ENCODE measurements around the gene CELF2. TPM values are rescaled to one million over a fixed set of nuclear protein-coding genes. Genes with fewer than 3 reads are reported as not detected.

CELF2 gene
- total and polyA plus RNA-seq, 9 of the 15 experiments (the other 6 are each of a cell fraction or from before 2014, with no cell fraction given), result 4.0 to 20.3 (median 11.1) TPM

GRCh38 chr10:11219431-11219830 is 201.8 kb downstream of the CELF2 start (continued):
- TF ChIP-seq PYGO2 (tag; IDR thresholded peaks at IDR 0.05), result no peak

- CTCF ChIA-PET (ENCODE audit: low intra/inter-chr PET ratio), result no interaction called here
- H3K9me1 ChIP-seq (ENCODE audit: control insufficient read depth, insufficient read depth, low read length), result no peaks in the 10 kb centered on the region
- BruUV-seq (replicated peaks), result no TSS peak
- H3K79me2 ChIP-seq (ENCODE audit: control insufficient read depth, insufficient read depth, low read length), result no peaks in the 10 kb centered on the region
- H3K36me3 ChIP-seq (ENCODE audit: control insufficient read depth, insufficient read depth, low read length), result no peaks in the 10 kb centered on the region
- H3K4me2 ChIP-seq (ENCODE audit: insufficient read depth, low read length), result no peak overlapping the region
- no peak overlapping the region for H3K4me3 ChIP-seq
- no peak overlapping the region for H3K9ac ChIP-seq (ENCODE audit: insufficient read depth in 1 of 2, low read depth in 2 of 2, low read length in 2 of 2)
- intact Hi-C loops (cut with micrococcal nuclease), result no loop called here
- H4K20me1 ChIP-seq (replicated peaks; ENCODE audit: control insufficient read depth, insufficient read depth, low read length), result no peaks in the 10 kb centered on the region
- H2AFZ ChIP-seq (ENCODE audit: low read depth, low read length), result no peak overlapping the region
- in situ Hi-C loops (cut with MboI), result no loop called here
- H3K9me3 ChIP-seq (replicated peaks; ENCODE audit: control insufficient read depth, insufficient read depth, low read depth, low read length), result no peaks in the 10 kb centered on the region
- no peaks in the 10 kb centered on the region; a peak in 1 of 5 replicates for H3K27me3 ChIP-seq (ENCODE audit: control insufficient read depth in 2 of 2, insufficient read depth in 2 of 2, low read length in 2 of 2)
- H3K4me1 ChIP-seq (replicated peaks in 1 of 2; ENCODE audit: control insufficient read depth in 2 of 2, insufficient read depth in 2 of 2, low read length in 2 of 2), result peaks cover 3 to 5% of the 10 kb centered on the region in 2 experiments; a peak in 2 of 5 replicates
- no peak for FAIRE-seq
- POLR2A ChIA-PET, result no interaction called here
- DNase-seq (ENCODE audit: extremely low read depth in 1 of 4, low spot score in 3 of 4), result no peak
- H3K27ac ChIP-seq (ENCODE audit: extremely low read depth, low read depth, low read length), result no peak overlapping the region
- WGBS (ENCODE audit: insufficient coverage, low coverage, missing lambda C conversion rate), result 55% methylated on average over 9 of the region's 9 CpGs
- ATAC-seq, result no peak
- TF ChIP-seq, protein P1, sequence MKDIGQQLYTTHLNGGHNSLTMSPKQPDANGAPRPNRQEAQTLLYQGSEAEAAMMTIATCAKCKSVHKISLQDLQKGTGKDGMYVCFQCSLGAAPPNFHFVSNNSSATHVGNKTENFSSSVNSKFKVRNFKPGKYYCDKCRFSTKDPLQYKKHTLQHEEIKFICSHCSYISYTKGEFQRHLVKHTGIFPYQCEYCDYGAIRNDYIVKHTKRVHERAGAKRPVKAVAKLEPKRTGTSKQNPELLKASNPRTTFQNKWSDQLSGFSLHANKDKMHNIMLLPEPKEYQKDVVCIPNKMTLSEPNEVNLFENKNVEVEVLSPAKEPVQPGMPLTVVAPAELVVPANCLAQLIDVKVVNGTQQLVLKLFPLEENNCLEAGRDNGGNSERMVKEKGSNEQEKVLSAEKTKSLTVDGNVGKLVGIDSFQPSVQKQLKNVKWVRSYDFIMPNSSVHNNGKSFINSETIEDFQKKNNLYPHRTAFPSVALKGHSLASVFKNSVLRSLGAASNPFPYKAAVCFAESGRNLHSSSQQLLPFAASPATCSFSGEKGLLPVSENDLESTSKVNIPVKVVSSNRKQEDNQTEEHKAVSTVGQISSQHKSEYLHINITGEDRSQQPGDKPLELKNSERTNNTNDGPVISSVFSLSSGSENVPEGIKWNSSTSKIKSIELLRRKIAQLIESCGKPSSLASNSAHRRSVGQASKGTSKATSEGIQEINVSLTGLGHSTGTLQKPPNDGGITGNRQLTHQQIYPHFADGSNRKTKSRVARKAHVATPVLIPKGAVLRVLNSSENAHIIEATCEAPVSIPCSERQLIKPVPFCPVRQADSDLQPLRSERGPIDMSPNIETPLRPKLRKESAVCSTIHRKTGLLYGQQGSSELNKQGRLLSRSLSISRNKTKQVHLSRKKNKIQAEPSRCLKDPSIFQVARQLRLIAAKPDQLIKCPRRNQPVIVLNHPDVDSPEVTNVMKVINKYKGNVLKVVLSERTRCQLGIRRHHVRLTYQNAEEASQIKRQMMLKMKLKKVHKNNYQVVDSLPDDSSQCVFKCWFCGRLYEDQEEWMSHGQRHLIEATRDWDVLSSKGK (CRISPR knock-in tag; IDR thresholded peaks at IDR 0.05), result no peak
- TF ChIP-seq SMARCA4 (IDR thresholded peaks at IDR 0.05), result no peak
- no peak for TF ChIP-seq ZNF717 (CRISPR knock-in tag; IDR thresholded peaks at IDR 0.05)
- TF ChIP-seq ATF1 (CRISPR knock-in tag; IDR thresholded peaks at IDR 0.05), result no peak
- TF ChIP-seq ATF1 (tag; IDR thresholded peaks at IDR 0.05), result no peak
- no peak for TF ChIP-seq ETV5 (CRISPR knock-in tag; IDR thresholded peaks at IDR 0.05; ENCODE audit: low read depth)
- TF ChIP-seq MLLT1 (IDR thresholded peaks at IDR 0.05), result no peak
- TF ChIP-seq NRF1 (conservative IDR thresholded peaks at IDR 0.05 in 1 of 2, IDR thresholded peaks at IDR 0.05 in 1 of 2), result no peak
- TF ChIP-seq RNF219 (CRISPR knock-in tag; IDR thresholded peaks at IDR 0.05), result no peak
These were observed 205.4 kb downstream of the CELF2 start for GRCh38 chr10:11223081-11223480.

All from K562 (cell line).